SU-DHL-6 (cell line): ENCODE data around the gene DSTN.

Source experiments
- CTCF ChIP-seq: fragments of 200-600 bp; sonication (generic); IDR thresholded peaks from one replicate; pipeline ENCODE4 v1.5.1; 2017; ENCODE audit warnings: antibody characterized with exemption, mild to moderate bottlenecking, low read length, moderate library complexity; ENCODE audit not compliant: insufficient read depth, poor library complexity, severe bottlenecking
- EZH2phosphoT487 ChIP-seq: fragments of 200-600 bp; sonication (generic), shearing (Covaris generic); conservative IDR thresholded peaks from 2 replicates; pipeline ENCODE4 v1.6.1; 2018; ENCODE audit warnings: mild to moderate bottlenecking, antibody characterized with exemption, low read length, moderate library complexity, mixed read lengths

GRCh38 chr20:17657079-17657825, 87.4 kb downstream of the DSTN start:
- TF ChIP-seq CTCF (no peak), EZH2phosphoT487 (no peak)
